ENCODE results near the gene SOCS7.
A peak's percentile ranks its signal among the peaks of the same experiment; 100 is the strongest.

DNA sequence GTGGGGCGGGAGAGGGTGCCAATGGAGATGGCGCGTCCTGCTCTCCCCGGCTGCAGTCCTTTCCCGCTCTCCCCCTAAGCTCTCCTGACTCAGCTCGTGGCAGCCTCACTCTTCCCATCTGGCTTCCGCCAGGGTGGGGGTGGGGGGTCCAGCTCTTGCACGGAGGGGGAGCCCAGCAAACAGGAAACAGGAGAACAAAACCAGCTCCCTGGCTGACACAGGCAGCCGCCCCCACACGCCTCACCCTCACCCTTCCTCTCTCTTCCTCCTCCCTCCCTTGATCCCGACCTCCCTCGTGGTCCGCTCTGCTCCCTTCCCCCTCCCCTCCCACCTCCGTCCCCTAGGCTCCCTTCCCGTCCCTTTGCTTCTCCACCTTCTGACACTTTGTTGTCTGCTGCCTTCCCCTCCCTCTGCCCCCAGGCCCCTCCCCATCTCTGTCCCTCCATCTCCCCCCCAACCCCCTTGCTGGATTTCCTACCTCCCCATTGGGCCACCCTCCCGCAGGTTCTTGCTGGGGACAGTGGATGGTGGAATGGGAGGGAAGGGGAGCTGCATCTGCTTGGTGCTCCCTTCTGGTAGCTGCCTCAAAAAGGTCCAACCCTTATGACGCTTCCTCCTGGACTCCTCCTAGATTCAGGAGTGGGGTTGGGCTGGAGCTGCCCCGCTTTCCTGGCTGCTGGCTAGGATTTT is 100.3 kb downstream of the SOCS7 start:
- TF ChIP-seq POLR2A (IDR thresholded peaks at IDR 0.05), result no peak
- TF ChIP-seq POLR2AphosphoS5 (IDR thresholded peaks at IDR 0.05; ENCODE audit: insufficient read depth in 1 of 2, low read depth in 1 of 2), result peak in 1 of 2 donors; percentile 51
